Liver (tissue), 9 donors: ENCODE results near the gene FGF14. TPM values are rescaled to one million over a fixed set of nuclear protein-coding genes. Genes with fewer than 3 reads are reported as not detected.

ENCODE experiments used
- DNase-seq: peaks from one replicate; pipeline ENCODE4 v3.0.0-alpha.2; 2017; ENCODE audit warnings: low spot score
- H3K27ac ChIP-seq, 2 donors: one replicate each; pipeline ENCODE4 v1.7.0; 2013; ENCODE audit warnings: inconsistent platforms in 2 of 2, low read length in 2 of 2, control low read depth in 1 of 2, low read depth in 1 of 2, mild to moderate bottlenecking in 1 of 2
- H3K27me3 ChIP-seq, 4 donors: one replicate each; pipeline versions ENCODE4 v1.6.1 to v1.7.0; 2013; ENCODE audit warnings: low read length in 3 of 4, inconsistent platforms in 1 of 4, mild to moderate bottlenecking in 1 of 4, moderate library complexity in 1 of 4; ENCODE audit not compliant: control insufficient read depth in 4 of 4, insufficient read depth in 4 of 4
- H3K36me3 ChIP-seq, 4 donors: one replicate each; pipeline versions ENCODE4 v1.6.1 to v1.7.0; 2013; ENCODE audit warnings: low read length in 3 of 4, mild to moderate bottlenecking in 3 of 4, low read depth in 1 of 4, moderate library complexity in 1 of 4; ENCODE audit not compliant: control insufficient read depth in 4 of 4, insufficient read depth in 3 of 4
- H3K4me1 ChIP-seq, 4 donors: one replicate each; pipeline versions ENCODE4 v1.6.1 to v1.7.0; 2013; ENCODE audit warnings: low read length in 3 of 4, mild to moderate bottlenecking in 3 of 4, moderate library complexity in 1 of 4; ENCODE audit not compliant: control insufficient read depth in 4 of 4, insufficient read depth in 4 of 4
- H3K4me3 ChIP-seq, 3 donors: one replicate each; pipeline versions ENCODE4 v1.6.1 to v1.7.0; 2013; ENCODE audit warnings: low read length in 3 of 3, control low read depth in 1 of 3, low read depth in 1 of 3, mild to moderate bottlenecking in 1 of 3
- H3K9ac ChIP-seq, 2 donors: one replicate each; pipeline ENCODE4 v1.7.0; 2013; ENCODE audit warnings: low read length in 2 of 2, mild to moderate bottlenecking in 2 of 2, moderate library complexity in 2 of 2, control low read depth in 1 of 2, low read depth in 1 of 2
- H3K9me3 ChIP-seq, 4 donors: one replicate each; pipeline versions ENCODE4 v1.6.1 to v1.7.0; 2013; ENCODE audit warnings: low read length in 3 of 4; ENCODE audit not compliant: control insufficient read depth in 4 of 4
- EGR1 ChIP-seq, 2 donors: IDR thresholded peaks; 2 replicates each; pipeline ENCODE4 v1.6.1; 2016 to 2018; ENCODE audit warnings: antibody characterized with exemption in 2 of 2, low read depth in 2 of 2
- FOXA1 ChIP-seq: IDR thresholded peaks from 2 replicates; pipeline ENCODE4 v1.6.1; 2016; ENCODE audit warnings: antibody characterized with exemption
- FOXA2 ChIP-seq: IDR thresholded peaks from 2 replicates; pipeline ENCODE4 v1.6.1; 2016; ENCODE audit warnings: antibody characterized with exemption
- GABPA ChIP-seq, 2 donors: IDR thresholded peaks in 1 of 2; conservative IDR thresholded peaks in 1 of 2; 2 replicates each; pipeline ENCODE4 v1.6.1; 2016; ENCODE audit warnings: antibody characterized with exemption in 2 of 2, mild to moderate bottlenecking in 1 of 2, moderate library complexity in 1 of 2
- HNF4A ChIP-seq, 2 donors: conservative IDR thresholded peaks; 2 replicates each; pipeline ENCODE4 v1.6.1; 2016; ENCODE audit warnings: antibody characterized with exemption in 2 of 2, mild to moderate bottlenecking in 2 of 2
- HNF4G ChIP-seq: IDR thresholded peaks from 2 replicates; pipeline ENCODE4 v1.6.1; 2016; ENCODE audit warnings: antibody characterized with exemption
- JUND ChIP-seq, 2 donors: IDR thresholded peaks; 2 replicates each; pipeline ENCODE4 v1.6.1; 2016; ENCODE audit warnings: antibody characterized with exemption in 2 of 2
- NR2F2 ChIP-seq: IDR thresholded peaks from 2 replicates; pipeline ENCODE4 v1.6.1; 2016; ENCODE audit warnings: antibody characterized with exemption
- RAD21 ChIP-seq, 2 donors: IDR thresholded peaks; 2 replicates each; pipeline ENCODE4 v1.6.1; 2016; ENCODE audit warnings: antibody characterized with exemption in 2 of 2, mild to moderate bottlenecking in 2 of 2
- RXRA ChIP-seq, 2 donors: IDR thresholded peaks; 2 replicates each; pipeline ENCODE4 v1.6.1; 2017 to 2018; ENCODE audit warnings: antibody characterized with exemption in 2 of 2, mild to moderate bottlenecking in 1 of 2
- SP1 ChIP-seq: IDR thresholded peaks from 2 replicates; pipeline ENCODE4 v1.6.1; 2018; ENCODE audit warnings: antibody characterized with exemption, mild to moderate bottlenecking
- TAF1 ChIP-seq: conservative IDR thresholded peaks from 2 replicates; pipeline ENCODE4 v1.6.1; 2016; ENCODE audit warnings: antibody characterized with exemption, mild to moderate bottlenecking
- YY1 ChIP-seq: IDR thresholded peaks from 2 replicates; pipeline ENCODE4 v1.6.1; 2016; ENCODE audit warnings: antibody characterized with exemption, mild to moderate bottlenecking
- WGBS: extraction: QIAGEN DNeasy Blood & Tissue Kit; methylation state at CpG from one replicate; pipeline ENCODE4 v1.1.7; 2013; 5-methylcytosine and 5-hydroxymethylcytosine counted together
- polyA plus RNA-seq, 2 donors: library from polyadenylated mRNA; stranded (reverse) in 1 of 2; unstranded in 1 of 2; fragments of 200-250 nt in 1 of 2; fragments of >200 nt in 1 of 2; fragmentation: Nextera tagmentation in 1 of 2; extraction: Ambion mirVana in 1 of 2; gene quantifications; one replicate each; pipeline versions ENCODE4 v1.2.1 to v1.2.3, GENCODE V29; 2013 to 2015
- total RNA-seq, 2 donors: library from RNA; depleted of rRNA; stranded (reverse); fragments of >200 nt; gene quantifications; one replicate each; pipeline ENCODE4 v1.2.3, GENCODE V29; 2014
- TF ChIP-seq, protein P1 (sequence below): fragments of 150-350 bp; IDR thresholded peaks from 2 replicates; pipeline ENCODE4 v1.5.1; 2017; ENCODE audit warnings: improper control_type of control experiment, low read depth, low read length; ENCODE audit not compliant: missing input control
- TF ChIP-seq, protein P2 (sequence below): IDR thresholded peaks from 2 replicates; pipeline ENCODE4 v1.6.1; 2016; ENCODE audit warnings: antibody characterized with exemption
- TF ChIP-seq, protein P3 (sequence below): IDR thresholded peaks from 2 replicates; pipeline ENCODE4 v1.6.1; 2016; ENCODE audit warnings: antibody characterized with exemption
- TF ChIP-seq, protein P4 (sequence below): IDR thresholded peaks from 2 replicates; pipeline ENCODE4 v1.6.1; 2016; ENCODE audit warnings: antibody characterized with exemption
- TF ChIP-seq, protein P5 (sequence below): IDR thresholded peaks from 2 replicates; pipeline ENCODE4 v1.6.1; 2016; ENCODE audit warnings: antibody characterized with exemption, mild to moderate bottlenecking
- donor health status: healthy.
- donor health status: healthy.
- donor health status: healthy.
- donor health status: healthy.
- donor health status: healthy.

The FGF14 gene
- total and polyA plus RNA-seq, 4 donors = 0.05 to 3.3 (median 1.0) TPM

DNA sequence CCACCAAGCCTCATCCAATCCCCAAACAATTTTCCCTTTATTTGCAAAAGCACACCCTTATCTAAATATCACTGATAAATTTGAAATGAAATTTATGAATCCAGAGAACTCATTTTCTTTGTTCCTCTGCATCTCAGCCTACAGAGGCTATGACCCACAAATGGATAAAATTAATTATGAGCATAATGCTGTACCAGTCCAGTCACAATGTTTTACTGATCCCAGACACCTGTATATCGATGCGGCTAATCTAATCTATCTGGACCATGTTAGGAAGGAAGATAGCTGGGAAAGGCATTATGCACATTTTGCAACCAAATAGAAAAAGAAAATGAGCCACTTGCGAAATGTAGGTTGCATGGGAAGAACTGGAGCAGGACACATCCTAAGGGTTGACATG lies 150.0 kb downstream of the FGF14 start:
- TF ChIP-seq HNF4A (conservative IDR thresholded peaks at IDR 0.05) (no peak), TAF1 (no peak), SP1 (no peak), GABPA (IDR thresholded peaks at IDR 0.05 in 1 of 2, conservative IDR thresholded peaks at IDR 0.05 in 1 of 2) (no peak), RXRA (IDR thresholded peaks at IDR 0.05) (no peak), JUND (IDR thresholded peaks at IDR 0.05) (no peak), NR2F2 (no peak), RAD21 (IDR thresholded peaks at IDR 0.05) (no peak), FOXA2 (no peak), EGR1 (IDR thresholded peaks at IDR 0.05; ENCODE audit: low read depth in 2 of 2) (no peak), YY1 (no peak), FOXA1 (no peak), HNF4G (no peak)
- TF ChIP-seq, protein P1, sequence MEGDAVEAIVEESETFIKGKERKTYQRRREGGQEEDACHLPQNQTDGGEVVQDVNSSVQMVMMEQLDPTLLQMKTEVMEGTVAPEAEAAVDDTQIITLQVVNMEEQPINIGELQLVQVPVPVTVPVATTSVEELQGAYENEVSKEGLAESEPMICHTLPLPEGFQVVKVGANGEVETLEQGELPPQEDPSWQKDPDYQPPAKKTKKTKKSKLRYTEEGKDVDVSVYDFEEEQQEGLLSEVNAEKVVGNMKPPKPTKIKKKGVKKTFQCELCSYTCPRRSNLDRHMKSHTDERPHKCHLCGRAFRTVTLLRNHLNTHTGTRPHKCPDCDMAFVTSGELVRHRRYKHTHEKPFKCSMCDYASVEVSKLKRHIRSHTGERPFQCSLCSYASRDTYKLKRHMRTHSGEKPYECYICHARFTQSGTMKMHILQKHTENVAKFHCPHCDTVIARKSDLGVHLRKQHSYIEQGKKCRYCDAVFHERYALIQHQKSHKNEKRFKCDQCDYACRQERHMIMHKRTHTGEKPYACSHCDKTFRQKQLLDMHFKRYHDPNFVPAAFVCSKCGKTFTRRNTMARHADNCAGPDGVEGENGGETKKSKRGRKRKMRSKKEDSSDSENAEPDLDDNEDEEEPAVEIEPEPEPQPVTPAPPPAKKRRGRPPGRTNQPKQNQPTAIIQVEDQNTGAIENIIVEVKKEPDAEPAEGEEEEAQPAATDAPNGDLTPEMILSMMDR = no peak
- TF ChIP-seq, protein P2, sequence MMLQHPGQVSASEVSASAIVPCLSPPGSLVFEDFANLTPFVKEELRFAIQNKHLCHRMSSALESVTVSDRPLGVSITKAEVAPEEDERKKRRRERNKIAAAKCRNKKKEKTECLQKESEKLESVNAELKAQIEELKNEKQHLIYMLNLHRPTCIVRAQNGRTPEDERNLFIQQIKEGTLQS = no peak
- TF ChIP-seq, protein P3, sequence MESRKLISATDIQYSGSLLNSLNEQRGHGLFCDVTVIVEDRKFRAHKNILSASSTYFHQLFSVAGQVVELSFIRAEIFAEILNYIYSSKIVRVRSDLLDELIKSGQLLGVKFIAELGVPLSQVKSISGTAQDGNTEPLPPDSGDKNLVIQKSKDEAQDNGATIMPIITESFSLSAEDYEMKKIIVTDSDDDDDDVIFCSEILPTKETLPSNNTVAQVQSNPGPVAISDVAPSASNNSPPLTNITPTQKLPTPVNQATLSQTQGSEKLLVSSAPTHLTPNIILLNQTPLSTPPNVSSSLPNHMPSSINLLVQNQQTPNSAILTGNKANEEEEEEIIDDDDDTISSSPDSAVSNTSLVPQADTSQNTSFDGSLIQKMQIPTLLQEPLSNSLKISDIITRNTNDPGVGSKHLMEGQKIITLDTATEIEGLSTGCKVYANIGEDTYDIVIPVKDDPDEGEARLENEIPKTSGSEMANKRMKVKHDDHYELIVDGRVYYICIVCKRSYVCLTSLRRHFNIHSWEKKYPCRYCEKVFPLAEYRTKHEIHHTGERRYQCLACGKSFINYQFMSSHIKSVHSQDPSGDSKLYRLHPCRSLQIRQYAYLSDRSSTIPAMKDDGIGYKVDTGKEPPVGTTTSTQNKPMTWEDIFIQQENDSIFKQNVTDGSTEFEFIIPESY = no peak
- TF ChIP-seq, protein P4, sequence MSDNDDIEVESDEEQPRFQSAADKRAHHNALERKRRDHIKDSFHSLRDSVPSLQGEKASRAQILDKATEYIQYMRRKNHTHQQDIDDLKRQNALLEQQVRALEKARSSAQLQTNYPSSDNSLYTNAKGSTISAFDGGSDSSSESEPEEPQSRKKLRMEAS = no peak
- TF ChIP-seq, protein P5, sequence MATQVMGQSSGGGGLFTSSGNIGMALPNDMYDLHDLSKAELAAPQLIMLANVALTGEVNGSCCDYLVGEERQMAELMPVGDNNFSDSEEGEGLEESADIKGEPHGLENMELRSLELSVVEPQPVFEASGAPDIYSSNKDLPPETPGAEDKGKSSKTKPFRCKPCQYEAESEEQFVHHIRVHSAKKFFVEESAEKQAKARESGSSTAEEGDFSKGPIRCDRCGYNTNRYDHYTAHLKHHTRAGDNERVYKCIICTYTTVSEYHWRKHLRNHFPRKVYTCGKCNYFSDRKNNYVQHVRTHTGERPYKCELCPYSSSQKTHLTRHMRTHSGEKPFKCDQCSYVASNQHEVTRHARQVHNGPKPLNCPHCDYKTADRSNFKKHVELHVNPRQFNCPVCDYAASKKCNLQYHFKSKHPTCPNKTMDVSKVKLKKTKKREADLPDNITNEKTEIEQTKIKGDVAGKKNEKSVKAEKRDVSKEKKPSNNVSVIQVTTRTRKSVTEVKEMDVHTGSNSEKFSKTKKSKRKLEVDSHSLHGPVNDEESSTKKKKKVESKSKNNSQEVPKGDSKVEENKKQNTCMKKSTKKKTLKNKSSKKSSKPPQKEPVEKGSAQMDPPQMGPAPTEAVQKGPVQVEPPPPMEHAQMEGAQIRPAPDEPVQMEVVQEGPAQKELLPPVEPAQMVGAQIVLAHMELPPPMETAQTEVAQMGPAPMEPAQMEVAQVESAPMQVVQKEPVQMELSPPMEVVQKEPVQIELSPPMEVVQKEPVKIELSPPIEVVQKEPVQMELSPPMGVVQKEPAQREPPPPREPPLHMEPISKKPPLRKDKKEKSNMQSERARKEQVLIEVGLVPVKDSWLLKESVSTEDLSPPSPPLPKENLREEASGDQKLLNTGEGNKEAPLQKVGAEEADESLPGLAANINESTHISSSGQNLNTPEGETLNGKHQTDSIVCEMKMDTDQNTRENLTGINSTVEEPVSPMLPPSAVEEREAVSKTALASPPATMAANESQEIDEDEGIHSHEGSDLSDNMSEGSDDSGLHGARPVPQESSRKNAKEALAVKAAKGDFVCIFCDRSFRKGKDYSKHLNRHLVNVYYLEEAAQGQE = no peak

More for the DNA sequence above, 150.0 kb downstream of the FGF14 start:
- H3K27me3 ChIP-seq = no peaks in the 10 kb centered on the region
- H3K36me3 ChIP-seq = no peaks in the 10 kb centered on the region
- DNase-seq = no peak
- no peak overlapping the region for H3K9ac ChIP-seq
- no peaks in the 10 kb centered on the region for H3K9me3 ChIP-seq
- no peak overlapping the region for H3K4me3 ChIP-seq
- H3K27ac ChIP-seq = no peak overlapping the region
- H3K4me1 ChIP-seq = no peaks in the 10 kb centered on the region
- WGBS = 68% methylated on average over 3 of the region's 3 CpGs
